Nasal cavity respiratory epithelium epithelial cell of viscerocranial mucosa (primary cell): ENCODE results near the gene STAG3. TPM values are rescaled to one million over a fixed set of nuclear protein-coding genes. Genes with fewer than 3 reads are reported as not detected.

ENCODE experiments used
- total RNA-seq: library from RNA; depleted of rRNA; stranded (reverse); fragments of >200 nt; gene quantifications from 2 replicates; pipeline ENCODE4 v1.2.3, GENCODE V29; 2014

STAG3 gene
- total RNA-seq: 0.07 and 0.34 TPM in 2 replicates

GRCh38 chr7:100177045-100178001, at the start of gene STAG3, which contains the start of gene GPC2:
Gene STAG3, plus strand, starts transcription at chr7:100177918. Its CDS starts 2,639 bp downstream, at chr7:100180557.
Gene GPC2, minus strand, starts transcription at chr7:100177381. Its CDS starts 182 bp downstream, at chr7:100177199.

GRCh38 chr7:100148559-100149328, 29.0 kb upstream of the STAG3 start, which contains the start of gene LAMTOR4:
Gene LAMTOR4, plus strand, starts transcription at chr7:100148918. Its CDS starts 55 bp downstream, at chr7:100148973.

GRCh38 chr7:100158229-100159098, 19.3 kb upstream of the STAG3 start, which contains the start of gene TRAPPC14:
Gene TRAPPC14, minus strand, starts transcription at chr7:100158723. Its CDS starts 224 bp downstream, at chr7:100158499.

GRCh38 chr7:100219801-100220585, 42.3 kb downstream of the STAG3 start, which contains the start of gene PVRIG:
Gene PVRIG, plus strand, starts transcription at chr7:100219949. Its CDS starts 22 bp downstream, at chr7:100219971.

Other genes starting within 250 kb of the STAG3 start
- gene GJC3, start 248.3 kb upstream of the STAG3 start, total RNA-seq: 0.14 TPM in 1 of 2 replicates, not detected in the other
- gene AZGP1, start 201.9 kb upstream of the STAG3 start, total RNA-seq: 1.0 and 1.3 TPM in 2 replicates
- 40.3 and 61.4 TPM in 2 replicates for gene ZKSCAN1, start 162.3 kb upstream of the STAG3 start, total RNA-seq
- 11.0 and 15.4 TPM in 2 replicates for gene ZSCAN21, start 128.1 kb upstream of the STAG3 start, total RNA-seq
- gene ZNF3, start 96.2 kb upstream of the STAG3 start, total RNA-seq: 22.2 and 28.9 TPM in 2 replicates
- 56.0 and 63.2 TPM in 2 replicates for gene COPS6, start 88.9 kb upstream of the STAG3 start, total RNA-seq
- gene MCM7, start 76.5 kb upstream of the STAG3 start, total RNA-seq: 25.6 and 27.3 TPM in 2 replicates
- 12.6 and 16.8 TPM in 2 replicates for gene AP4M1, start 76.3 kb upstream of the STAG3 start, total RNA-seq
- 23.6 and 46.7 TPM in 2 replicates for gene TAF6, start 58.6 kb upstream of the STAG3 start, total RNA-seq
- gene CNPY4, start 58.3 kb upstream of the STAG3 start, total RNA-seq: 1.4 and 4.6 TPM in 2 replicates
- 1.00 and 1.0 TPM in 2 replicates for gene MBLAC1, start 51.0 kb upstream of the STAG3 start, total RNA-seq
- 37.9 and 61.5 TPM in 2 replicates for gene LAMTOR4, start 29.0 kb upstream of the STAG3 start, total RNA-seq
- gene TRAPPC14, start 19.2 kb upstream of the STAG3 start, total RNA-seq: 6.2 and 8.7 TPM in 2 replicates
- 0.34 and 1.1 TPM in 2 replicates for gene GAL3ST4, start 9.3 kb upstream of the STAG3 start, total RNA-seq
- 1.4 and 2.1 TPM in 2 replicates for gene GPC2, start 537 bp upstream of the STAG3 start, total RNA-seq
- not detected in 2 replicates for gene PVRIG, start 42.0 kb downstream of the STAG3 start, total RNA-seq
- not detected in 2 replicates for gene SPDYE3, start 129.8 kb downstream of the STAG3 start, total RNA-seq
- gene PILRB, start 180.2 kb downstream of the STAG3 start, total RNA-seq: 2.7 and 9.3 TPM in 2 replicates
- under 0.01 and 0.14 TPM in 2 replicates for gene PILRA, start 195.6 kb downstream of the STAG3 start, total RNA-seq